ENCODE results near the gene S100A12.

Gene S100A12

GRCh38 chr1:153336650-153337049, 38.8 kb downstream of the S100A12 start:
- no peak for DNase-seq (ENCODE audit: low read depth in 2 of 2)

GRCh38 chr1:153333902-153334301, 41.5 kb downstream of the S100A12 start:
- no peak for DNase-seq (ENCODE audit: low read depth in 2 of 2)

DNA sequence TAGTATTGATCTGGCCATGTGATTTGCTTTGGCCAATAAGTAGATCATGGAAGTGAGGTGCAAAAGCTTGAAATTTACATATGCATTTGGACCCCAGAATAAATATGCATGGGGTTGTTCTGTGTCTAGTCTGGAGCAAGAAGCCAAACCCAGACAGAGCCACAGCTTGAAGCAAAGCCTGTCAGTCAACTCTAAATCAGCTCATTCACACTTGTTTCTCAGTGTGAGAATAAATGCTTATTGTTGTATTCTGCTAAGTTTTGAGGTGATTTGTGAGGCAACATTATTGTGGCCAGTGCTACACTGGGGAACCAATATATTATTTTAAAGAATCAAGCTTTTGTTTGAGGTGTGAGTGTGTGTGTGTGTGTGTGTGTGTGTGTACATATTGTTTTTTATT, 50.5 kb downstream of the S100A12 start:
- DNase-seq (ENCODE audit: low read depth in 2 of 2), result no peak

All from stimulated activated CD4-positive, alpha-beta T cell treated with anti-CD3 and anti-CD28 coated beads, Interleukin-1b, Interleukin-23, amount 100 ng/mL, for 4 hours (primary cell).